GM19035 (cell line): Measurements from ENCODE around the gene EPB41.
"Not testable (repeated sequence)": the region's sequence is repeated elsewhere in the genome, so short reads cannot be mapped to it uniquely, and the experiment has no call there.

Experiments
- ATAC-seq: cut with Tn5 transposase; IDR thresholded peaks from one replicate; pipeline ENCODE4 v1.9.1; 2021; ENCODE audit not compliant: unreplicated experiment

The EPB41 gene

DNA sequence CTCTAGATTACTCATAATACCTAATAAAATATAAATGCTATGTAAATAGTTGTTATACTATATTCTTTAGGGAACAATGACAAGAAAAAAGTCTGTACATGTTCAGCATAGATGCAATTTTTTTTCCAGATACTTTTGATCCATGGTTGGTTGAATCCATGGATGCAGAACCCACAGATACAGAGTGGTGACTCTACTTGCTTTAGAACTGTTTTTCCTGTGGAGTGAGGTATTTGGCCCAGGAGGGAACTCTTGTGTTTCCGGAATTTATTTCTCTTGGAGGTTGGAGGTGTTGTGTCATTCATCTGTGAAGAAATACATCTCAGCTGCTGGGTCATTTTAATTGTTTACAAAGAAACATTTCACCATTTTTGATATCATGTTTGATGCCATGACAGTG, 180.6 kb downstream of the EPB41 start:
- no peak for ATAC-seq

DNA sequence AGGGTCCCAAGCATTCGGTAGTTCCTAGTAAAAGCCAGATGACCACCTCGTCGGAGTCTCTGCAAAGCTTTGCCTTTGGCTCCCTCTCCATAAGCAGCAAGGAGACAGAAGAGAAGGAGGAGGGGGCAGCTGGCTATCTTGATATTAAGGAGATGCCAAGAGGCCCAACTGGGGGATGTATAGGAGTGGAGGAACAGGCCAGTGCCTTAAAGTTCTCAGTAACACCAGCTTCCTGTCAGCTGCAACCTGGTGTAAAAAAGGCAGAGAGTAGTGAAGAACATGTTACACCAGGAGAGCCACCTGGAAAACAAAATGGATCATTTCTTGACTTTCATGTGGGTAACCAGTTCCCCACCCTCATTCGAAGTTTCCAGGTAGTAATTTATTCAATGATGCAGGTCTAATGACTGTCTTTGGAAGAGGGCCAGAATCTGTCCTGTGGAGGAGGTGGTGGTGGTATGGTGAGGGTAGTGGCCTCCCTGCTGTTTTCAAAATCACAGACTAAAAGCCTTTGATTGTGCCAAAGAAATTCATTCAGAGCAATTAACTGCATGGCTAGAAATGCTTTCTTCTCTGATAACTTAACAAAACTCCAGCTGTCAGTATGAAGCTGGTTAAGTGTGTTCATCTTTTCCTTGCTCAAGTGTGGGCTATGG, 182.0 kb downstream of the EPB41 start:
- ATAC-seq, result no peak

DNA sequence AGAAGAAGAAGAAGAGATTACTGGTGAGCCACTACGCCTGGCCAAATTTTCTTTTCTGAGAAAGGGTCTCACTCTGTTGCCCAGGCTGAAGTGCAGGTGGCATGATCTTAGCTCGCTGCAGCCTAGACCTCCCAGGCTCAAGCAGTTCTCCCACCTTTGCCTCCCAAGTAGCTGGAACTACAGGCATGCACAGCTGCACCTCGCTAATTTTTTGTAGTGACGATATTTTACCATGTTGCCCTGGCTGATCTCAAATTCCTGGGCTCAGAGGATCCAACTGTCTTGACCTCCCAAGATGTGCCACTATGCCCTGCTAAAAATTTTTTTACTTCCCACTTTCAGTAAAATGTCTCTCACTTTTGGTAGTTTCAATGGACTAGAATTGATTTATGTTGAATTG, 184.9 kb downstream of the EPB41 start:
- no peak for ATAC-seq

- ATAC-seq, result no peak
These were observed 186.1 kb downstream of the EPB41 start for GRCh38 chr1:29100487-29100886.

DNA sequence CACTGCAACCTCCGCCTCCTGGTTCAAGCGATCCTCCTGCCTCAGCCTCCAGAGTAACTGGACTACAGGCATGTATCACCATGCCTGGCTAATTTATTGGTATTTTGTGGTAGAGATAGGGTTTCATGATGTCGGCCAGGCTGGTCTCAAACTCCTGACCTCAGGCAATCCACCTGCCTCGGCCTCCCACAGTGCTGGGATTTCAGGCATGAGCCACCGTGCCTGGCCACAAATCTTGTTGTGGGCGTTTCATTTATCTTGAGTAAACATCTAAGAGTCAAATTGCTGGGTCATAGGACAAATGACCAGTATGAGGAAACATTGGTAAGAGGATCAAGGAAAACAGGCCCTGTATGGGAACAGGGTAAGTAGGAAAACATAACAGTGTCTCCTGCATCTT, 191.5 kb downstream of the EPB41 start:
- ATAC-seq, result no peak

DNA sequence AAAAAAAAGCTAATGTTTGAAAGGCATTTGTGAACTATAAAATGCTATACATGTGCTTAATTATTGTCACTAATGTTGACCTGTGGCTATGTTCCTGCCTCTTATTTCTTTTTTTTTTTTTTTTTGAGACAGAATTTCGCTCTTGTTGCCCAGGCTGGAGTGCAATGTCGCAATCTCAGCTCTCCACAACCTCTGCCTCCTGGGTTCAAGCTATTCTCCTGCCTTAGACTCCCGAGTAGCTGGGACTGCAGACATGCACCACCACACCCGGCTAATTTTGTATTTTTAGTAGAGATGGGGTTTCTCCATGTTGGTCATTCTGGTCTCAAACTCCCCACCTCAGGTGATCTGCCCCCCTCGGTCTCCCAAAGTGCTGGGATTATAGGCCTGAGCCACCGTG, 193.7 kb downstream of the EPB41 start:
- ATAC-seq, result not testable (repeated sequence)

GRCh38 chr1:29112705-29113412, 198.5 kb downstream of the EPB41 start:
- ATAC-seq, result no peak

DNA sequence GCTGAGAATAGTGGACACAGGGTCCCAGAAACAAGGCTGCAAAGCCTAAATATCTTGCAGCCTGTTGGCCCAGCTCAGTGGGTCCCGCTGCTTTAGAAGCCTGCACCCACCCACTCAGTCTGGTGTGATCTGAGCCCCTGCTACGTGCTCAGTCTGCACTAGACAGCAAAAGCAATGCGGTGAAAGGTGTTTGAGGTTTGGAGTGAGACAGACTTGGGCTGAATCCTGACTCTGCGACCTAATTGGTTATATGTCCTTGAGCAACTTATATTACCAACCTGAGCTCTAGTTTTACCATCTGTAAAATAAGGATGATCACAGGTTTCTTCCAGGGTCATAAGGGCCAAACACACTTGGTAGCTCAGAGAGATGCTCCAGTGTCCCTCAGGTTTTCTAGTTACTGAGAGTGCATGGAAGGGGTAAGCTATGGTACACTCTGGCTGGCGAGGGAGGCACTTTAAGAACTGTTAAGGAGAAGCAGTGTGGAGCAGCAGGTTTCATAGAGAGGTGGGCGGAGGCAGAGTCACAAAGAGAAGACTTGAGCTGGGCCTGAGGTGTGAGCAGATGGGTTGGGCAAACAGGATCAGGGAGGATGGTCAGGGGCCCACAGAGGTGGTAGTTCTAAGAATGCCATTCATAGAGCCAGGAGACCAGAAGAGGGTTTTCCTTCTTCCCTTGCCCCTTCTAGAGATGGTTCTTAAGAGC, 199.2 kb downstream of the EPB41 start:
- ATAC-seq, result no peak

DNA sequence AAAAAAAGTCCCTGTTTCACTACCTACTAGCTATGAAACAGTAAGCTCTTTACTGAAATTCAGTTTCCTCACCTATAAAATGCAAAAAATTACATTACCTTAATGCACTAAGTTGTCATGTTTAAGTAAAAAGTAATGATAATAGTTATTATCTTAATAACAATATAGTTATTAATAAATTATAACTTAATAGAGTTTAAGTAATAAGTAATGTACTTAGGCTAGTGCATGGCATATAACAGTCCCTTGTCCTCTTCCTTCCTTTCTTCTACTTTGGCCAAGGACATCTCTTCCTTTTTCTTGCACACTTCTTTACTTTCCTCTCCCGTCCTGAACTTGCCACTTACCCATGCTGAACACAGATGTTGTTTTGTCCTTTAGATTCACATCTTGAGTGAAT, 200.3 kb downstream of the EPB41 start:
- no peak for ATAC-seq

DNA sequence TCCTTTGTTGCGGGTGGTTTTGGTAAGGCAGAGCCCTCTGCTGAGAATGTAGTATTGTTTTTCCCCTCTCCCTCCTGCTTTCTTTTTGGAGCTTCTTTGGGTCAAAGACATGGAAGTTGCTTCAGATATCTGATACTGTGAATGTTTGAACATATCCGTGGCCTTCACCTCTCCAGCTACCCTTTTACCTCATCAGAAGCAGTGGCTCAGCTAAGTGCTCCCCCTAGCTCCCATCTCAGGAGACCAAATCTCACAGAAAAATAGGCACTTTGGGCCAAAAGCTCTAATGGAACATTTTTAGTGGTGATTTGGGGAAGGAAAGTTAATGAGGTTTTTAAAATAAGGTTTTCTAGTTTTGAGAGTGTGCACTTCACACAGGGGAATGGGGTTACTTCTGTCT, 203.0 kb downstream of the EPB41 start:
- ATAC-seq, result no peak

- no peak for ATAC-seq
These were observed 205.0 kb downstream of the EPB41 start for GRCh38 chr1:29119121-29119929.

GRCh38 chr1:29120367-29120766, 206.0 kb downstream of the EPB41 start:
- no peak for ATAC-seq

GRCh38 chr1:29120947-29121485, 206.6 kb downstream of the EPB41 start:
- ATAC-seq, result no peak

DNA sequence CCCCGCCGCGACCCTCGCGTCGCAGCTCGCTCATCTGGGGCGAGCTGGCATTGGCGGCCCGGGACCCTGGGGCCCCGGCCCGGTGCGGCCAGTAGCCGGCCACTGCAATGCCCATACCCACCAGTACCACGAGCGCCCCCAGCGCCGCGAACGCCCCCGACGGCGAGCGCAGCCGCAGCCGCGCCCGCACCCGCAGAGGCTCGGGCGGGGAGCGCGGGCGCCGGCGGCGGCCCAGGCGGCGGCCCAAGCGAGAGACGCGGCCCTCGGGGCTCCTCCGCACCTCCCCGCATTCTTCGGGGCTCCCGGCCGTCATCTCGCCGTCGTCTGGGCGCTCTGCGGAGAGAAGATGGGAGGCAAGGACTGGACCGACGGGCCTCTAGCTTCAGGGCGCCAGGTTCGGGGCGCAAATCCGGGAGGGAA, 207.2 kb downstream of the EPB41 start:
- ATAC-seq, result no peak

- ATAC-seq, result no peak
These were observed 207.7 kb downstream of the EPB41 start for GRCh38 chr1:29121936-29122681.

DNA sequence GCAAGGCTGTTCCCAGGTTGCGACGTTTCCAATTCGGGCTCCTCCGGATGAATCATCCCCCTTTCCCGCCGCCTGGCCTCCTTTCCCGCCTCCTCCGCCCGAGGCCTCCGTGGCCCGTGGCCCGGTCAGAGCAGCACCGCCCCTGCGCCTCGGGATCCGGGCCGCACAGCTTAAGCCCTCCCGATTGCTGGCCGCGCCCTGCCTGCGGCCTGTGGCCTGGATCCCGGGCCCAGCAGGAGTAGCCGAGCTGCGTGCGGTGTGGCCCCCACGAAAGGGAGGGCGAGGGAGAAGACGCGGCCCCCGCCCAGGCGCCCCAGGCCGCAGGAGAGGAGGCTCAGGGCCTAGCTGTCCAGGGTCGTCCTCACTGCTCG, 208.3 kb downstream of the EPB41 start:
- no peak for ATAC-seq

DNA sequence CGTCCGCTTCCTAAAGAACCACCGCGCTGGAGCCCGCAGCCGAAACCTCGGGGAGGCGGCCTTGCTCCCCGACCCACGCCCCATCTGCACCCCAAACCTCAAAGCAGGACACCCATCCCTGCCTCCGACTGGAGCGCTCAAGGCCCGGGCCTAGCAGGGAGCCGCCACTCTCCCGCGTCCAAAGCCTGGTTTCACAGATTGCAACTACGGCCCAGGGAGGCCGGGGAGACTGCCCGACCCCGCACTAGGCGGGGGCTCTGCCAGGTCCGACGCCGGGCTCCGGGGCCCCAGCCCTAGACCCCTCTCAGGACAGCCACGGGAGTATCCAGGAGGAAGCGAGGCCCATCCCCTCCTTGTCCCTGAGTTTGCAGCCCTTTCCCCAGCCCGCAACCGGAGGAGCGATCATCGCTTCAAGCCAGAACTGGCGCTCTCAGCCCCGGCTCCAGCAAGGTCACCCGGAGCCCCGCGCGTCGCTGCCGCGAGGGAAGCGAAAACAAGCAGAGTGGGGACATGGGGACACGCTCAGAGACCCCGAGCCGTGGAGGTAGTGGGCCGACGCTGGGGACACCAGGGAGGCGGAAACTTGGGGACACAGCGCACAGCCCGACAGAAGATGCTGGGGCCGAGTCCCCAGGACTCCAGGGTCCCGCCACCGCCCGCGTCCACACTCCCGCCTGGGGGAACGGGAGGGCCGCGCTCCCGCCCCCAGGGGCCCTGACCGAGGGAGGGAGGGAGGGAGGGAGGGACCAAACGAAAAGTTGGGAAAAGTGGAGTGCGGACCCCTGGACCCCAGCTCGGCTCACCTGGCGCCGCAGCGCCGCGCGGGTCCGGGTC, 208.9 kb downstream of the EPB41 start:
- no peak for ATAC-seq

DNA sequence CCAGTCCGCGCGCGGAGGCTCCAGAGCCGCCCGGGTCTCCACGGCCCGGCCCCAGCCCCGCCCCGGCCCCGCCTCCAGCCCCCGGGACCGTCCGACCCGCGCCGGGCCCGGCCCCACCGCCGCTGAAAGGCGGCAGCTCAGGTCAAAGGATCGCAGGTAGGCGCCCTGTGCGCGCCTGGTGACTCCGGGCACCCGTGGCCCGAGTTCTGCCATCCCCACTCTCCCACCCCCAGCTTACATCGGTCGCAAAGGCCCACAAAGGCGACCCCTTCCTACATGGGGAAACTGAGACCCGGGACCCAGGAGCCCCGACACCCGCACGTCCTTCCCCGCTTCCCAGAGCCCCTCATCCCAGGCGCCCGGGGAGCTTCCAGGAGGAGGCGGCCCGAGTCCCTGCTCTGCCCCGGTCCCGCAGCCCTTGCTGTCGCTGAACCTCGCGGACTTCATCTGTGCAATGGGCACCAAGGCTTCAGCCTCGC, 209.6 kb downstream of the EPB41 start, which contains the start of gene TMEM200B:
Gene TMEM200B (minus strand): TSS at position 17 of the 479 bp plus-strand sequence. CDS start 2,075 bp downstream, outside the sequence.
- no peak for ATAC-seq
